HCT116 (cell line): ENCODE results near the gene VPS45. TPM values are rescaled to one million over a fixed set of nuclear protein-coding genes. Genes with fewer than 3 reads are reported as not detected.

Experiments used
- ATAC-seq: fragments of 200-7000 bp; cut with Tn5 transposase; 2 replicates; pipeline ENCODE4 v1.9.1; 2020; ENCODE audit warnings: mild to moderate bottlenecking, moderate library complexity
- BruUV-seq: library from RNA; stranded (reverse); fragments of 400-500 nt; replicated peaks from 2 replicates; lab custom pipeline; 2021; lab: Mats Ljungman, UMichigan
- CTCF ChIA-PET: fragments of 300-600 bp; sonication (Branson Sonifier 250); formaldehyde crosslinking; loops from one replicate; lab custom pipeline; 2021; ENCODE audit warnings: antibody characterized with exemption; lab: Charles Lee
- POLR2A ChIA-PET: fragments of 300-600, 350-600 bp; sonication (Branson Sonifier 250); formaldehyde crosslinking; loops from one replicate; lab custom pipeline; 2021; ENCODE audit warnings: antibody characterized with exemption; lab: Charles Lee
- RAD21 ChIA-PET, 2 experiments: fragments of 300-600 bp; sonication (Branson Sonifier 250); formaldehyde crosslinking; loops; one replicate each; lab custom pipeline; 2023; ENCODE audit warnings: low total read pairs in 2 of 2; ENCODE audit not compliant: uncharacterized antibody in 2 of 2, unreplicated experiment in 2 of 2, low non-redundant PET in 1 of 2; lab: Charles Lee
- DNase-seq: peaks from one replicate; pipeline ENCODE4 v3.0.0-alpha.2; 2010; ENCODE audit warnings: low read depth, low spot score
- H2AFZ ChIP-seq: fragments of 200-600 bp; shearing (Covaris generic), sonication (generic); 2 replicates; pipeline ENCODE4 v1.6.1; 2017; ENCODE audit warnings: low read depth, mixed run types, mixed read lengths, antibody characterized with exemption, low read length; ENCODE audit not compliant: poor library complexity, severe bottlenecking
- H3K27ac ChIP-seq: 2 replicates; pipeline ENCODE4 v1.5.1; 2012; ENCODE audit warnings: low read depth, low read length
- H3K27me3 ChIP-seq: fragments of 200-600 bp; sonication (generic); 2 replicates; pipeline ENCODE4 v1.6.1; 2016; ENCODE audit warnings: mixed run types, low read length, mixed read lengths; ENCODE audit not compliant: insufficient read depth
- H3K36me3 ChIP-seq, 2 experiments: fragments of 200-500 bp in 1 of 2; fragments of 200-600 bp in 1 of 2; sonication (Bioruptor generic) in 1 of 2; sonication (generic) in 1 of 2; 2 replicates each; pipeline versions ENCODE4 v1.5.1 to v1.6.1; 2014 to 2016; ENCODE audit warnings: low read length in 2 of 2, inconsistent platforms in 1 of 2, mixed read lengths in 1 of 2, mixed run types in 1 of 2; ENCODE audit not compliant: insufficient read depth in 2 of 2, control insufficient read depth in 1 of 2
- H3K4me1 ChIP-seq, 2 experiments: fragments of 200-600 bp in 1 of 2; sonication (generic) in 1 of 2; 2 replicates each; pipeline versions ENCODE4 v1.5.1 to v1.6.1; 2012 to 2017; ENCODE audit warnings: low read length in 2 of 2, inconsistent platforms in 1 of 2, mild to moderate bottlenecking in 1 of 2, mixed read lengths in 1 of 2, mixed run types in 1 of 2, moderate library complexity in 1 of 2; ENCODE audit not compliant: insufficient read depth in 2 of 2, control insufficient read depth in 1 of 2
- H3K4me2 ChIP-seq: fragments of 200-600 bp; sonication (generic); 2 replicates; pipeline ENCODE4 v1.6.1; 2017; ENCODE audit warnings: mixed run types, low read length, mixed read lengths
- H3K4me3 ChIP-seq, 2 experiments: fragments of 200-600 bp in 1 of 2; sonication (generic) in 1 of 2; replicated peaks in 1 of 2; 2 replicates each; pipeline ENCODE4 v1.5.1; 2011 to 2016; ENCODE audit warnings: low read length in 2 of 2, control low read depth in 1 of 2, low read depth in 1 of 2, mild to moderate bottlenecking in 1 of 2, mixed read lengths in 1 of 2, mixed run types in 1 of 2
- H3K79me2 ChIP-seq: fragments of 200-600 bp; sonication (generic); 2 replicates; pipeline ENCODE4 v1.6.1; 2017; ENCODE audit warnings: mild to moderate bottlenecking, mixed run types, low read length, moderate library complexity, mixed read lengths; ENCODE audit not compliant: insufficient read depth
- H3K9ac ChIP-seq: fragments of 200-600 bp; sonication (generic); 2 replicates; pipeline ENCODE4 v1.6.1; 2016; ENCODE audit warnings: low read length, mixed read lengths
- H3K9me2 ChIP-seq: fragments of 200-600 bp; sonication (generic), shearing (Covaris generic); 2 replicates; pipeline ENCODE4 v1.6.1; 2017; ENCODE audit warnings: mixed run types, mild to moderate bottlenecking, moderate library complexity; ENCODE audit not compliant: insufficient read depth
- H3K9me3 ChIP-seq, 2 experiments: fragments of 200-500 bp in 1 of 2; fragments of 200-600 bp in 1 of 2; sonication (Bioruptor generic) in 1 of 2; sonication (generic) in 1 of 2; 2 replicates each; pipeline ENCODE4 v1.6.1; 2014 to 2017; ENCODE audit warnings: low read length in 2 of 2, mixed read lengths in 2 of 2, inconsistent platforms in 1 of 2, low read depth in 1 of 2, mild to moderate bottlenecking in 1 of 2, mixed run types in 1 of 2, moderate library complexity in 1 of 2; ENCODE audit not compliant: control insufficient read depth in 1 of 2, insufficient read depth in 1 of 2
- H4K20me1 ChIP-seq: fragments of 200-600 bp; sonication (generic), shearing (Covaris generic); 2 replicates; pipeline ENCODE4 v1.6.1; 2017; ENCODE audit warnings: mixed run types, mild to moderate bottlenecking, moderate library complexity; ENCODE audit not compliant: insufficient read depth
- CBX3 ChIP-seq: IDR thresholded peaks from 2 replicates; pipeline ENCODE4 v1.6.1; 2012; ENCODE audit warnings: low read depth
- CEBPB ChIP-seq: IDR thresholded peaks from 2 replicates; pipeline ENCODE4 v1.6.1; 2012; ENCODE audit warnings: low read depth
- EGR1 ChIP-seq: IDR thresholded peaks from 2 replicates; pipeline ENCODE4 v1.6.1; 2012; ENCODE audit warnings: low read depth
- ELF1 ChIP-seq: IDR thresholded peaks from 2 replicates; pipeline ENCODE4 v1.6.1; 2012; ENCODE audit warnings: low read depth, borderline replicate concordance
- EZH2 ChIP-seq: fragments of 200-600 bp; sonication (generic); IDR thresholded peaks from 2 replicates; pipeline ENCODE4 v1.6.1; 2017; ENCODE audit warnings: antibody characterized with exemption, mixed run types
- POLR2A ChIP-seq: IDR thresholded peaks from 2 replicates; pipeline ENCODE4 v1.7.0; 2011; ENCODE audit warnings: borderline replicate concordance; ENCODE audit not compliant: insufficient read depth, insufficient read length; ENCODE audit errors: extremely low read depth
- POLR2AphosphoS5 ChIP-seq: IDR thresholded peaks from 2 replicates; pipeline ENCODE4 v1.6.1; 2011; ENCODE audit warnings: mild to moderate bottlenecking, low read depth, low read length, moderate library complexity
- RAD21 ChIP-seq: IDR thresholded peaks from 2 replicates; pipeline ENCODE4 v1.6.1; 2012; ENCODE audit warnings: low read depth, mild to moderate bottlenecking
- SIN3A ChIP-seq: IDR thresholded peaks from 2 replicates; pipeline ENCODE4 v1.6.1; 2012; ENCODE audit warnings: low read depth
- SRF ChIP-seq: IDR thresholded peaks from 2 replicates; pipeline ENCODE4 v1.6.1; 2012; ENCODE audit warnings: low read depth
- TCF7L2 ChIP-seq: IDR thresholded peaks from 2 replicates; pipeline ENCODE4 v1.7.0; 2011; ENCODE audit warnings: borderline replicate concordance, inconsistent platforms; ENCODE audit not compliant: insufficient read depth, insufficient read length; ENCODE audit errors: extremely low read depth
- ZNF274 ChIP-seq: fragments of 200-500 bp; sonication (Bioruptor generic); IDR thresholded peaks from 2 replicates; pipeline ENCODE4 v1.6.1; 2014; ENCODE audit warnings: mild to moderate bottlenecking, low read depth, low read length, inconsistent platforms
- intact Hi-C: fragments of 100-400 bp; cut with micrococcal nuclease; formaldehyde crosslinking; loops from 2 replicates; pipeline ENCODE4 v1.10.0; 2022
- total RNA-seq: library from RNA; stranded (reverse); gene quantifications from one replicate; pipeline ENCODE4 v1.2.1, GENCODE V29; 2021; ENCODE audit not compliant: unreplicated experiment
- TF ChIP-seq, protein P1 (sequence below): IDR thresholded peaks from 2 replicates; pipeline ENCODE4 v1.6.1; 2011; ENCODE audit warnings: mild to moderate bottlenecking, low read length, moderate library complexity; ENCODE audit not compliant: insufficient replicate concordance; ENCODE audit errors: extremely low read depth
- TF ChIP-seq, protein P2 (sequence below), 3 experiments: fragments of 200-600 bp in 1 of 3; sonication (generic) in 1 of 3; IDR thresholded peaks in 2 of 3; conservative IDR thresholded peaks in 1 of 3; 2 replicates each; pipeline ENCODE4 v1.5.1; 2012 to 2017; ENCODE audit warnings: low read depth in 2 of 3, low read length in 2 of 3, antibody characterized with exemption in 1 of 3, borderline replicate concordance in 1 of 3, control low read depth in 1 of 3, mild to moderate bottlenecking in 1 of 3, mixed read lengths in 1 of 3, mixed run types in 1 of 3, moderate library complexity in 1 of 3; ENCODE audit not compliant: insufficient read depth in 1 of 3
- TF ChIP-seq, protein P3 (sequence below): IDR thresholded peaks from 2 replicates; pipeline ENCODE4 v1.6.1; 2012
- TF ChIP-seq, protein P4 (sequence below): IDR thresholded peaks from 2 replicates; pipeline ENCODE4 v1.6.1; 2012

VPS45 gene
- total RNA-seq, 1 experiment from 2014 or later: 28.1 TPM

DNA sequence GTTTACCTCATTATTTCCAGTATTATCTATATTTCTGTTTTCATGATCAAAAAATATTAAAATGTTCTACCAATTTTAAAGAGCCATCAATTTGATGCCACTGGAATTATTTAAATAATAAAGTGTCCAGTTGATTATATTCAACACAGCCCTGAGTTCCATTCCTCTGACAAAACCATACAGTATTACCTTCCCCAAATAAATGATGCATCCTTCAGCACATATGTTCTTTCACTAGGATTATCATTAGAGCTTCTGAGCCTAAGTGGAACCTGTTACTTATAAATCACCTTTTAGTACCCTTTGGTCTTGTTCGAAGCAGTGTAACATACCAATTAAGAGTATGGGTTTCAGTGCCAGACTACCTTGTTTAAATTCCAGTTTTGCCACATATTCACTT is 64.8 kb downstream of the VPS45 start:
- no peak overlapping the region for H3K27ac ChIP-seq
- ChIA-PET POLR2A (no interaction called here), CTCF (no interaction called here), RAD21 (no interaction called here)
- intact Hi-C loops: no loop called here
- TF ChIP-seq EZH2 (no peak), POLR2AphosphoS5 (no peak), CBX3 (no peak), ELF1 (no peak), EGR1 (no peak), SIN3A (no peak), ZNF274 (no peak), RAD21 (no peak), SRF (no peak), TCF7L2 (no peak), POLR2A (no peak), CEBPB (no peak)
- TF ChIP-seq, protein P1, sequence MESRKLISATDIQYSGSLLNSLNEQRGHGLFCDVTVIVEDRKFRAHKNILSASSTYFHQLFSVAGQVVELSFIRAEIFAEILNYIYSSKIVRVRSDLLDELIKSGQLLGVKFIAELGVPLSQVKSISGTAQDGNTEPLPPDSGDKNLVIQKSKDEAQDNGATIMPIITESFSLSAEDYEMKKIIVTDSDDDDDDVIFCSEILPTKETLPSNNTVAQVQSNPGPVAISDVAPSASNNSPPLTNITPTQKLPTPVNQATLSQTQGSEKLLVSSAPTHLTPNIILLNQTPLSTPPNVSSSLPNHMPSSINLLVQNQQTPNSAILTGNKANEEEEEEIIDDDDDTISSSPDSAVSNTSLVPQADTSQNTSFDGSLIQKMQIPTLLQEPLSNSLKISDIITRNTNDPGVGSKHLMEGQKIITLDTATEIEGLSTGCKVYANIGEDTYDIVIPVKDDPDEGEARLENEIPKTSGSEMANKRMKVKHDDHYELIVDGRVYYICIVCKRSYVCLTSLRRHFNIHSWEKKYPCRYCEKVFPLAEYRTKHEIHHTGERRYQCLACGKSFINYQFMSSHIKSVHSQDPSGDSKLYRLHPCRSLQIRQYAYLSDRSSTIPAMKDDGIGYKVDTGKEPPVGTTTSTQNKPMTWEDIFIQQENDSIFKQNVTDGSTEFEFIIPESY: no peak
- TF ChIP-seq, protein P2, sequence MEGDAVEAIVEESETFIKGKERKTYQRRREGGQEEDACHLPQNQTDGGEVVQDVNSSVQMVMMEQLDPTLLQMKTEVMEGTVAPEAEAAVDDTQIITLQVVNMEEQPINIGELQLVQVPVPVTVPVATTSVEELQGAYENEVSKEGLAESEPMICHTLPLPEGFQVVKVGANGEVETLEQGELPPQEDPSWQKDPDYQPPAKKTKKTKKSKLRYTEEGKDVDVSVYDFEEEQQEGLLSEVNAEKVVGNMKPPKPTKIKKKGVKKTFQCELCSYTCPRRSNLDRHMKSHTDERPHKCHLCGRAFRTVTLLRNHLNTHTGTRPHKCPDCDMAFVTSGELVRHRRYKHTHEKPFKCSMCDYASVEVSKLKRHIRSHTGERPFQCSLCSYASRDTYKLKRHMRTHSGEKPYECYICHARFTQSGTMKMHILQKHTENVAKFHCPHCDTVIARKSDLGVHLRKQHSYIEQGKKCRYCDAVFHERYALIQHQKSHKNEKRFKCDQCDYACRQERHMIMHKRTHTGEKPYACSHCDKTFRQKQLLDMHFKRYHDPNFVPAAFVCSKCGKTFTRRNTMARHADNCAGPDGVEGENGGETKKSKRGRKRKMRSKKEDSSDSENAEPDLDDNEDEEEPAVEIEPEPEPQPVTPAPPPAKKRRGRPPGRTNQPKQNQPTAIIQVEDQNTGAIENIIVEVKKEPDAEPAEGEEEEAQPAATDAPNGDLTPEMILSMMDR (IDR thresholded peaks at IDR 0.05 in 2 of 3, conservative IDR thresholded peaks at IDR 0.05 in 1 of 3; ENCODE audit: borderline replicate concordance in 1 of 3, insufficient read depth in 1 of 3, low read depth in 2 of 3, low read length in 2 of 3): no peak
- TF ChIP-seq, protein P3, sequence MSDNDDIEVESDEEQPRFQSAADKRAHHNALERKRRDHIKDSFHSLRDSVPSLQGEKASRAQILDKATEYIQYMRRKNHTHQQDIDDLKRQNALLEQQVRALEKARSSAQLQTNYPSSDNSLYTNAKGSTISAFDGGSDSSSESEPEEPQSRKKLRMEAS: no peak
- TF ChIP-seq, protein P4, sequence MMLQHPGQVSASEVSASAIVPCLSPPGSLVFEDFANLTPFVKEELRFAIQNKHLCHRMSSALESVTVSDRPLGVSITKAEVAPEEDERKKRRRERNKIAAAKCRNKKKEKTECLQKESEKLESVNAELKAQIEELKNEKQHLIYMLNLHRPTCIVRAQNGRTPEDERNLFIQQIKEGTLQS: no peak
- H3K36me3 ChIP-seq: no peaks in the 10 kb centered on the region
- no peak for ATAC-seq
- BruUV-seq: no TSS peak
- no peaks in the 10 kb centered on the region for H4K20me1 ChIP-seq
- H3K9ac ChIP-seq: no peak overlapping the region
- no peaks in the 10 kb centered on the region for H3K79me2 ChIP-seq
- H3K4me1 ChIP-seq: peaks cover 10 to 26% of the 10 kb centered on the region in 2 experiments
- H3K9me2 ChIP-seq: no peaks in the 10 kb centered on the region
- H2AFZ ChIP-seq: no peak overlapping the region
- no peak for DNase-seq
- H3K27me3 ChIP-seq: no peaks in the 10 kb centered on the region
- no peaks in the 10 kb centered on the region for H3K9me3 ChIP-seq
- no peak overlapping the region for H3K4me2 ChIP-seq
- H3K4me3 ChIP-seq: no peak overlapping the region
